Middle frontal gyrus (tissue), 1 donor: ENCODE measurements around the gene AFF1.

ENCODE experiments used
- DNase-seq: peaks from one replicate; pipeline ENCODE4 v3.0.0-alpha.2; 2015; ENCODE audit warnings: low spot score; ENCODE audit errors: extremely low spot score

The AFF1 gene

DNA sequence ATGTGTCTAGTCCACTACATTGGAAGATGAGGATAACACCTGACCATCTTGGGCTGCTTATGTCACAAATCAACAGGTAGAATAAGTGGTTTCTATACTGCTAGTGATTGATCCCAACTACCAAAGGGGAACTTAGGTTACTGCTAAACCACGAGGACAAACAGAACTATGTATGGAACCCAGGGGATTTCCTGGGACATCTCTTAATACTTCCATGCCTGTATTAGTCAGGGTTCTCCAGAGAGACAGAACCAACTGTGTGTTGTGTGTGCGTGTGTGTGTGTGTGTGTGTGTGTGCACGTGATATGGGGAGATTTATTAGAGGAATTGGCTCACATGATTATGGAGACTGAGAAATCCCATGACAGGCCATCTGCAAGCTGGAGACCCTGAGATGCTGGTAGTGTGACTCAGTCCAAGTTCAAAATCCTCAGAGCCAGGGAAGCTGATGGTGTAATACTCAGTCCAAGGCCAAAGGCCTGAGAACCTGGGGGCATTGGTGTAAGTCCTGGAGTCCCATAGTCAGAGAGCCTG is 16.2 kb upstream of the AFF1 start:
- DNase-seq: no peak

DNA sequence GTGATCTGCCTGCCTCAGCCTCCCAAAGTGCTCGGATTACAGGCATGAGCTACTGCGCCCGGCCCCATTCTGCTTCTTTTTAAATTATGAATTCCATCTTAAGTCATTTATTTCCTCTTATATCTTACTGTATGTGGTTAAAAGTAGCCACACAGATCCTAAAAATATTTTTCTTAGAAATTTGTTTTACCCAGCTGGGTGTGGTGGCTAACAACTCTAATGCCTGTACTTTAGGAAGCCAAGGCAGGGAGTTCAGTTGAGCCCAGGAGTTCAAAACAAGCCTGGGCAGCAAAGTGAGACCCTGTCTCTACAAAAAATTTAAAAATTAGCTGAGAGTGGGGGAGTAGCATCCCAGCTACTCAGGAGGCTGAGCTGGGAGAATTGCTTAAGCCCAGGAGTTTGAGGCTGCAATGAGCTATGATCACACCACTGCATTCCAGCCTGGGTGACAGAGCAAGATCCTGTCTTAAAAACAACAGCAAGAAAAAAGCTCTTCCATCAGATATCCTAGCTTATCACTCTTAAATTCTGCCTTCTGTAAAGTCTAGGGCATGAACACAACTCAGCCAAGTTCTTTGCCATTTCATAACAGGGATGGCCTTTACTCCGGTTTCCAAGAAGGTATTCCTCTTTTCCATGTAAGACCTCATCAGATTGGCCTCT is 15.1 kb upstream of the AFF1 start:
- no peak for DNase-seq

DNA sequence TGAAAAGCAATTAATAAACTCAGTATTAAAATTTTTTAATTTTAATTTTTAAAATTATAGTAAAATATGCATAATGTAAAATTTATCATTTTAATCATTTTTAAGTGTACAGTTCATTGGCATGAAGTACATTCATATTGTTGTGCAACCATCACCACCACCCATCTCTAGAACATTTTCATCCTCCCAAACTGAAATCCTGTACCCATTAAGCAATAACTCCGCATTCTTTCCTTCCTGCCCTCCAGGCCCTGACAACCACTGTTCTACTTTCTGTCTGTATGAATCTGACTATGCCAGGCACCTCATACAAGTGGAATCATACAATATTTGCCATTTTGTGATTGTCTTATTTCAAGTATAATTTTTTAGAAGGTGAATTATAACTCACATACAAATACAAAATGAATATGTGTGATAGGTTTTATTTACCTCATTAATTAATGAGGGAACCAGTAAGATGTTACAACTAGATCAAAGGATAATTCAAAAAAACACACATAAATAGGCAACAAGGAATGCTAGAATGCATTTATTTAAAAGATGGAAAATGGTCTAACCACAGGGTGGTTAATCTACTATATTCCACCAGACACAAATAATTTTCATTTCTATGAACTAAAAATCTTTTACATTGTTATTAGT is 13.1 kb upstream of the AFF1 start:
- no peak for DNase-seq

DNA sequence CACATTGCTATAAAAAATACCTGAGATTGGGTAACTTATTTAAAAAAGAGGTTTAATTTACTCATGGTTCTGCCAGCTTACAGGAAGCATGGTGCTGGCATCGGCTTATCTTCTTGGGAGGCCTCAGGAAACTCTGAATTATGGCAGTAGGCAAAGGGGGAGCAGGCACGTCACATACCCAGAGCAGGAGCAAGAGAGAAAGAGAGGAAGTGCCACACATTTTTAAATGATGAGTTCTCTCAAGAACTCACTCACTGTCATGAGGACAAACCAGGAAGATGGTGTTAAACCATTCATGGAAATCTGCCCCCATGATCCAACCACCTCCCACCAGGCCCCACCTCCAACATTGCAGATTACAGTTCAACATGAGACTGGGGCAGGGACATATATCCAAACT is 10.0 kb upstream of the AFF1 start:
- no peak for DNase-seq

DNA sequence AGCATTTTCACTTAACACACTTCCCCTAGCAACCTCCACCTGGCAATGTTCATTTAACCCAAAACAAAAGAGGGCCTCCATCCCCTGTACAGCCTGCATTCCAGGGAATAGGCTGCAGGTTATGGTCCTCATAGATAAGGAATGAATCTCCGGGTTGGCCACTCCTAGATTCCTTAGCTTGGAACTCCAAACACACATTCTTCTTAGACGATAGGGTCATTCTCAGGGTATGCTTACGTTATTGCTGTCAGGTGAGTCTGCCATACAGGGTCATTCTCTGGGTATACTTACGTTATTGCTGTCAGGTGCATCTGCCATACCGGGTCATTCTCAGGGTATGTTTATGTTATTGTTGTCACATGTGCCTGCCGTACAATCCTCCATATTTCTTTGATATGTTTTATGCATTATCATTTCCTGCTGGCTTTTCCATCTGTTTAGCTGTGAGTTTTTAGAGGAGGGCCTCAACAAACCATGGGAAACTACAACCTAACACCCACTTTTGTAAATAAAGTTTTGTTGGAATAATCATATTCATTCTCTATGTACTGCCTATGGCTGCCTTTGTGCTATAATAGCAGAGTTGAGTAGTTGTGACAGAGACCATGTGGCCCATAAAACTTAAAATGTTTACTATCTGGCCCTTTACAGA is 8.2 kb upstream of the AFF1 start:
- no peak for DNase-seq

DNA sequence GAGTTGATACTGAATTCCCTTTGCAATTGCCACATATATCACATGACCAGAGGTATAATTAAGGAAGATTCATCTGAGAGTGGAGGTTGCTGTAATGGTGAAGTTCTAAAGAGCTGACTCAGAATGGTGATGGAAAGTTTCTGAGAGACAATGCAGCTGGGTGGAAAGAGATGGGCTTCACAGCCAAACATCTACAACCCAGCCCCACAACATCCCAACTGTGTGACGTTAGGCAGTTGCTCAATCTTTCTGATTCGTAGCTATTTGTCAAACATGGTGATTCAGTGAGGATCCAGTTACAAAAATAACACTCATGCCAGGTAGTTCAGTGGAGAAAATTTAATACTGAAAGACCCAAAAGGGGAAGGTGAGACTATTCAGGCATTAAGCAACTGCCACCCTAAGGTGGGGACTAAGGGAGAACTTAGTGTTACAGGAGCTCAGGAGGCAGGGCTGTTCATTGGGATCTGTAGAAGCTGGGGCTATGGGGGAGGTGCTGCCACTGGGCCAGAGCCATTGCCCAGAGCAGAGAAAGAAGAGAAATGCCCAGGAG is 6.9 kb upstream of the AFF1 start:
- no peak for DNase-seq

DNA sequence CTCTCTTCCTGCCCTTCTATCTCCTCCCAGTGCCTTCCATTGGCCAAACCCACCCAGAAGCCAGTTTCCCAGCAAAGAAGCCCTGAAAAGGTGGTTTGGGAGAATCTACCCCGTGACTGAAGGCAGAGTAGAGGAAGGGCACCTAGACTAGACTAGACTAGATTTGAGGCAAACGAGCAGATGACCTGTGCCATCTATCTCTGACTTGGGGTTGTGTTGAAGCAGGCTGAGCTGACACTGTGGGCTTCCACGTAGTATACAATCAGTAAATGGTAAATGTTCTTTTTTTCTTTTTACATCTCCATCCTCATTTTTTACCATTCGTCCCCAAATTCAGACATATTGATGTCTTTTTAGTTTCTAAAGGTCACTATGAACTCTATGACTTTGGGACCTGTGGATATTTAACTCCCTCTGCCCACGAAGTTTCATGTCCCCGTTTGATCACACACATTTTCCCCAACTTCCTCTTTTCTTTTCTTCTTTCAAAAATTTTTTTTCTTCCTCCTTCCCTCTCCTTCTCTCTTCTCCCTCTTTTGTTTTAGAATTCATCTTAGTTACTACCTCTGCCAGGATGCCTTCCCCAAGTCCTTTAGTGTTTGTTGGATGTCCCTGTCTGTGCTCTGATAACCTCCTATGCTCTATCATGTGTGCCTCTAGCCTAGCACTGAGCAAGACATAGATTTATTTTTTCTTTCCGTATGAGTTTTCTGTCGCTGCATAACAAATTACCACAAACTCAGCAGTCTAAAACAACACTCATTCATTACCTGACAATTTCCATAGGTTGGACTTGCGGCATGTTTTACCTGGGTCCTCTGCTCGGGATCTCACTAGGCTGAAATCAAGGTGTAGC is 6.2 kb upstream of the AFF1 start:
- no peak for DNase-seq

DNA sequence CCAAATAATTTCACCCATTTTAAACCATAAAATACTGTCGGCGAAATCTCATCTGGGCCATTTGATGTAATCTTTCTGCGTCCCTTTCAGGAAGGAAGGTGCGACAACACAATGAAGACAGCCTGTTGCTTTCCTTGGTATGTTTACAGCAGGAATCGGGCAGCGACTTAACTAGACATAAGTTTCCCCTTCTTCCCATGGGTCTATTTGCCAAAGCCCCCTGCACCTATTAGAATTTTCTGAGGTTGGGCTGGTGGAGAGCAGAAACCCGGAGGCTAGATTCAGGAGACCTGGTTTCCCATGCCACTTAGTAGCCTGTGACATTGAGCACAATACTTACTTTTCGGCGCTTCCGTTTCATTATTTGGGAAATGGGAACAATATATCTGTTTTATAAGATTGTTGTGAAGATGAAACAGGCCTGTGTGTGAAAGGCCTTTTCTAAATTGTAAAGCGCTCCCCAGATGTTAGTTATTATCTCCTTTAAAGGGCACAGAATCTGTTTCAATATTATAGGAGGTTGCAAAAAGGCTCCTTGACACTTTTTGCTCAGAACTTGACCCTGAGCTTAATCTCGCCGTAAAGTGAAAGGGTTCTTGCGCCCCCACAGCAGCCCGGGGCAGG is 552 bp upstream of the AFF1 start:
- no peak for DNase-seq

DNA sequence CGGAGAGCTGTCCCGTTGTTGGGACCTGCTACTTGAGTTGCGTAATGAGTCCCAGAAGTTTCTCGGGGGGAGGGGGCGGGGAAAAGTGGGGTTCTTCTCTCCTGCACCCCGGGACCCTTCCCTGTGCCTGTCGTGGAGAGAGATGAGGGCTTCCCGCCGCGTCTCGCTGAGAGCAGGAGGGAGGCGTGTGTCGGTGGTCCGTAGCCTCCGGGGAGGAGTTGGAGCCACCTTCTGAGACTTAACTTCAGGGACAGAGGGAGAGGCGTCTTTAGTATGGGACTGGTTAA is 698 bp downstream of the AFF1 start:
- DNase-seq: no peak

DNA sequence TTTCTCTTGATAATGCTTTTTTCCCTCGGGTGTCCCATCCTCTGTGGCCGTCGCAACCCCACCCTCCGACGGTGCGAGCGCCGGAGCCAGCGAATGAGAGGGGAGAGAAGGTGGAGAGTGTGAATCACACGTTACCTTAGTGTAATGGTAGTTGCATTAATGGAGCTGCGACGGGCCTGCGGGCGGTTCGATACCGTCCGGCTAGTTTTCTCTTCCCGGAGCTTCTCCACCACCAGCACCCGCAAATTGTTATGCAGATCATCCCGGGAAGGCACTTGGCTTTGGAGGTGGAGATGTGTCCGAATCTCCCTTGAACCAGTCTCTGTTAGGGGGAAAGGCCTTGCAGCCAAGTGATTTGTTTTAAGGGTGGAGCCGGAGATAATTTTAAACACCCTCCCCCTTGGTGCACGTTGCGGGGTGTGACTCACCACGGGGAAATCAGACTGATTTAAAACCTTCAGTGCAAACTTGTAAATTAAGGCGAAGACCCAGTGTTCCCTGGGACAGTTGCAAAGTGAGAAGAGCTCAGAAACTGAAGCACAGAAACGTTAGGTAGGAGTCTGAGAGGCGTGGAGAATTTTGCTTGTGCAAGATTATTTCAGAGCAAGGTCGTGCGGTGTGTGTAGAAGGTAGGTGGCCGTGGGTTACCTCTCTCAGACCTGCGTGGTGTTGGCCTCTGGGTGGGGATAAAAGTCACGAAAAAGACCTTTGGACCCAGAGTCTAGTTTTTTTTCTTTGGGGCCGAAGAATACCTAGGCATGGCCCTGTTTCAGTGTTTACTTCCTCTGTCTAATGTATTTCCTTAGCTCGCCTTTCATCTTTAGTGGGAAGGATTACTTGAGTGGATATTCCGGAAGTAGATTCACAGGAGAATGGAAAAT is 1.3 kb downstream of the AFF1 start:
- no peak for DNase-seq

DNA sequence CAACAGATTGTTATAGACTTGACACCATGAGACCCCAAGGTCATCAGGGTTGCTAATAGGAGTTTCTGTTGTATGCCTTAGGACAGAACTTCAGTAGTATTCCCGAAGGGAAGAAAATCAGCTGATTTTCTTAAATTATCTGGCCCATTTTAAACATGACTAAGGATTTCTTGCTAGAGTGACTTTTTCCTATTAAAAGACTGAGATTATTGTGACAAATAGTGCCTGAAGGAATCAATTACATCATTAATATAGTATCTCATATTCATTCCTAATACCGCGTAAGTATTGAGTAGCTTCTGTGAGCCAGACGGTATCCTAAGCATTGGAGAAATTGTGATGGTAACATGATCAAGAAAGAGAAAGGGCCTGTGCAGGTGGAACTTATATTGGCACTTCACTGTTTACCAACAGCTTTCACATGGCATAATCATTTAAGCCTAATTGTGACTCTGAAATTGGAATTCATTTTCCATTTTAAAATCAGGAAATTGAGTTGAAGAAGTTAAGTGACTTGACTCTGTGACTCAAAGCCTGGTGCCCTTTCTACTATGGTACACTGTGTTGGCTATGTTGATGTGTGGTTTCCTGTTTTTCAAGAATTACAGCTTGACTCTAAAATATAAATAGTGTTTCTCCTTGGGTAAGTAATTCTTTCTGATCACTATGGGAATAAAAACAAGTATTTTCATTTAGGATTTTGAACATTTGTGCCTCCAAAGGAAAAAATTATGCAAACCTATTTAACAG is 4.1 kb downstream of the AFF1 start:
- no peak for DNase-seq

DNA sequence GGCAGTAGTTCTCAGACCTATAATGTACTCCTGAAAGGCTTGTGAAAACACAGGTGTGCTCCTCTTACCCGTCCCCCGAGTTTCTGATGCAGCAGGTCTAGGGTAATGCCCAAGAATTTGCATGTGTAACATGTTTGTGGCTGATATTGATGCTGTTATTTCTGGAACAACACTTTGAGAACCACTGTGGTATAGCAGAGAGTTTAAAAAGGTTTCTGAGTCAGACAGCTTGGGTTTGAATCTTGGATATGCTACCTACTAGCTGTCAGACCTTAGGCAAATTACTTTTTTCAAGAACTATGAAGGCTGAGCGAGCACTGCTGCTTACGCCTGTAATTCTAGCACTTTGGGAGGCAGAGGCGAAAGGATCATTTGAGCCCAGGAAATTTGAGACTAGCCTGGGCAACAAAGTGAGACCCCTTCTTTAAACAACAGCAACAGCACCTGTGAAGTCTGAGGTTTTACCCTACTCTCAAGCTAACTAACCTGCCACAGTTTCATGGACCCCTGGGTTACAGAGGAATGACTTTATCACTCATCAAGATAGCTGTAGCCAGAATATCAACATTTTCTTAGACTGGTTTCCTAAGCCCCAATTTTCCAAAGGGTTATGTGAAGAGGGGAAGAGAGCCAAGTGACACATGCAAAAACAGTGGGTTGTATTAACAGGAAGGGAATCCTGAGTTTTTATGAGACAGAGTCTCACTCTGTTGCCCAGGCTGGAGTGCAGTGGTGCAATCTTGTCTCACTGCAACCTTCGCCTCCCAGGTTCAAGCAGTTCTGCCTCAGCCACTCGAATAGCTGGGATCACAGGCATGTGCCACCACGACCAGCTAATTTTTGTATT is 5.1 kb downstream of the AFF1 start:
- no peak for DNase-seq

DNA sequence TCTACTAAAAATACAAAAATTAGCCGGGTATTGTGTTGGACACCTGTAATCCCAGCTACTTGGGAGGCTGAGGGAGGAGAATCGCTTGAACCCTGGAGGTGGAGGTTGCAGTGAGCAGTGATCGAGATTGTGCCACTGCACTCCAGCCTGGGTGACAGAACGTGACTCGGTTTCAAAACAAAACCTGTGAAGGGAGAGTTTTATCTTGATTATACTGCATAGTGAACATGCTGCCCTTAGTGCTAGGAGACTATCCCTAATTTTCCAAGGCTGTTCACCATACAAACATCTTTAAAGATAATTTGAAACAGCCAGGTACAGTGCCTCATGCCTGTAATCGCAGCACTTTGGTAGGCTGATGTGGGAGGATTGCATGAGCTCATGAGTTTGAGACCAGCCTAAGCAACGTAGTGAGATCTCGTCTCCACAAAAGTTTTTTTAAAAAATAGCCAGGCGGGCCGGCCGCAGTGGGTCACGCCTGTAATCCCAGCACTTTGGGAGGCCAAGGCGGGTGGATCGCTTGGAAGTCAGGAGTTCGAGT is 6.2 kb downstream of the AFF1 start:
- no peak for DNase-seq

DNA sequence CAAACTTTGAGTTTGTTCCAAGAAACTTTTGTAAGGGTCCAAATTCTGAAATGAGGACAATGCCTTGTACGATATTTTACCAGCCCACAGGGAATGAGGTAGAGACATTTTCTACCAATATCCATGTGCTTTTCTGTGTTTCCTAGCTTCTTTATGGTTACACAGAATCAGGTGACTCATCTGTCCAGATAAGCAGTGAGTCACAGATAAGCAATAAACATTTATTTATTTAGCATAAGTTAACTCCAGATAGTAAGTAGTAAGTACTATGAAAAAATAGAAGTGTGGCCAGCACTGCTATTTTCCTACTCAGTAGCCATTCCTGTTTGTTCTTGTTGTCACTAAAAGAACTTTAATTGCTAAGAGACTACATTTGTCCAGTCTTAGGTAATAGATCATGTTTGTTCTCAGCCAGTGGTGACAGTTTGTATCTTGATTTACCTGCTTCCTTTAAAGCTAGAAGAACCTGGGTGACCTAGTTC is 7.4 kb downstream of the AFF1 start:
- DNase-seq: no peak

DNA sequence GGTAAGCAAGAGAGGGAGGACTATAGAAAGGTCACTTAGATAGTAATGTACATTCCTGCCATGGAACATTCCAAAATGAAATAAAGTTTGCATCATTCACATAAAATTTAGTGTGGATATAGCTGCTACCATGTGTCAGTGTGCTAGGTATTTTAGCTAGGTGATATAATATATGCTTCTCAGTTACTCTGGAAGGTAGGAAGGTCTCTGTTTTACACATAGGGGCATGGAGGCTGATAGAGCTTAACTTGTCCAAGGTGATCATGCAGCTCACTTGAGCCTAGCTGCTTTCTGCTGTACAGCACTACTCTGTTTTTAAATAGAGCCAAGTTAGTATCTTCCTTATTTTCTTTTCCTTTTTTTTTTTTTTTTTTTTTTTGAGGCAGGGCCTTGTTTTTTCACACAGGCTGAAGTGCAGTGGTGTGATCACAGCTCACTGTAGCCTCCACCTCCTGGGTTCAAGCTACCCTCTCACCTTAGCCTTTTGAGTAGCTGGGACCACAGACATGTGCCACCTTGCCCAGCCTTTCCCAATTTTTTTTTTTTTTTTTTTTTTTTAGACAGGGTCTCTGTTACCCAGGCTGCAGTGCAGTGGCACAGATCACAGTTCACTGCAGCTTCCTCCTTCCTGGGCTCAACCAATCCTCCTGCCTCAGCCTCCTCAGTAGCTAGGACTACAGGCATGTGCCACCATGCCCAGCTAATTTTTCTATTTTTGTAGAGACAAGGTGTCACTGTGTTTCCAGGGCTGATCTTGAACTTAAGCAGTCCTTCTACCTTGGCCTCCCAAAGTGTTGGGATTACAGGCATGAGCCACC is 10.4 kb downstream of the AFF1 start:
- DNase-seq: no peak

DNA sequence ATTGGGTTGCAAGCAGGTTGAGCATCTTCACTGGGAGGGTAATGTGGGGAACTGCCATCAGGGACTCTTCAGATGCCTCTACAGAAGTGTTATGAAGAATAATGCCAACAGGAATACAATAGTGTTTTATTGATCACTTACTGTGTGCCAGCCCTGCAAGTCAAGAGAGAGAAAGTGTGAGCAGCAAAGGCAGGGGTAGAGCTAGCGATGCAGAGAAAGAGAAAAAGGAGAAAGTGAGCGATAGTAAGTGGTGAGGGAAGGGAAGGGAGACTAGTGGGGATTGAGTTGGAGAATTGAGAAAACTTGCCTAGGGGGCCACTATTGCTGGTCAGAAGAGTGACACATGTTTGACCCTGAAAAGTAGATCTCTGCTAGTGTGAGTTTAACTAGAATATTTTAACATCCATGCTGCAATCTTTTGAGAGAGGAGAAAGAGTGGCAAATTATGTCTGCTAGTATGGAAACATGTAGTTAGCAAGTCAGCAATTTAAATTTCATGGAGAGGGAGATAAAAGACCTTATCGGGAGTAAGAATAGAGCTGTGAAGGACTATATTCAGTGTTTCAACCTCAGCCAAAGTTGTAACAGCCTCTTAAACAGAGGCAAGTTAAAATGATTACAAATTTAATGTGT is 12.2 kb downstream of the AFF1 start:
- DNase-seq: no peak
